K562 (cell line): Measurements from ENCODE around the gene SLC9A1. TPM values are rescaled to one million over a fixed set of nuclear protein-coding genes. Genes with fewer than 3 reads are reported as not detected.

Experiments
- ATAC-seq: fragments of 200-7000 bp; cut with Tn5 transposase; 3 replicates; pipeline ENCODE4 v1.9.1; 2020; ENCODE audit warnings: moderate library complexity
- BruUV-seq: library from RNA; stranded (reverse); fragments of 400-500 nt; replicated peaks from 2 replicates; lab custom pipeline; 2021; lab: Mats Ljungman, UMichigan
- CTCF ChIA-PET: fragments of 300-600 bp; formaldehyde crosslinking; extraction: SDS; loops from one replicate; lab custom pipeline; 2021; ENCODE audit warnings: low intra/inter-chr PET ratio; lab: Yijun Ruan, JAX
- POLR2A ChIA-PET: fragments of 300-600, 350-650 bp; sonication (Branson Sonifier 250); formaldehyde crosslinking; extraction: SDS; loops from one replicate; lab custom pipeline; 2021; ENCODE audit warnings: antibody characterized with exemption, inconsistent platforms; lab: Yijun Ruan, JAX
- DNase-seq, 4 experiments: peaks; one replicate each; pipeline versions ENCODE4 v3.0.0 to v3.0.0-alpha.2; 2011 to 2018; ENCODE audit warnings: low spot score in 3 of 4, mixed read lengths in 3 of 4; ENCODE audit errors: extremely low read depth in 1 of 4
- FAIRE-seq: peaks from 2 replicates; lab custom pipeline; 2011; peaks lifted over from hg19 to GRCh38; lab: Jason Lieb, UNC
- H2AFZ ChIP-seq: 2 replicates; pipeline ENCODE4 v1.6.0; 2011; ENCODE audit warnings: low read depth, low read length, control low read depth, inconsistent platforms
- H3K27ac ChIP-seq: fragments of 200-600 bp; 3 replicates; pipeline ENCODE4 v1.8.0; 2011; ENCODE audit warnings: low read depth, mild to moderate bottlenecking, control low read depth, inconsistent platforms, low read length, moderate library complexity, mixed read lengths; ENCODE audit errors: extremely low read depth
- H3K27me3 ChIP-seq, 2 experiments: fragments of 300-600 bp in 1 of 2; 2 replicates in 1 of 2; 3 replicates in 1 of 2; pipeline versions ENCODE4 v1.6.0 to v1.8.0; 2011; ENCODE audit warnings: inconsistent platforms in 2 of 2, low read length in 2 of 2, mild to moderate bottlenecking in 1 of 2, mixed read lengths in 1 of 2, moderate library complexity in 1 of 2; ENCODE audit not compliant: control insufficient read depth in 2 of 2, insufficient read depth in 2 of 2
- H3K36me3 ChIP-seq: fragments of 300-600 bp; 3 replicates; pipeline ENCODE4 v1.8.0; 2011; ENCODE audit warnings: mild to moderate bottlenecking, low read length, inconsistent platforms; ENCODE audit not compliant: control insufficient read depth, insufficient read depth
- H3K4me1 ChIP-seq, 2 experiments: fragments of 200-600 bp in 1 of 2; replicated peaks in 1 of 2; 2 replicates in 1 of 2; 3 replicates in 1 of 2; pipeline versions ENCODE4 v1.5.1 to v1.8.0; 2011; ENCODE audit warnings: inconsistent platforms in 2 of 2, low read length in 2 of 2, mild to moderate bottlenecking in 1 of 2, mixed read lengths in 1 of 2, moderate library complexity in 1 of 2; ENCODE audit not compliant: control insufficient read depth in 2 of 2, insufficient read depth in 2 of 2
- H3K4me2 ChIP-seq: 2 replicates; pipeline ENCODE4 v1.6.1; 2011; ENCODE audit warnings: low read length, control low read depth, inconsistent platforms, mixed read lengths; ENCODE audit not compliant: insufficient read depth
- H3K4me3 ChIP-seq: fragments of 200-600 bp; sonication (generic), shearing (Covaris generic); 2 replicates; pipeline ENCODE4 v1.5.1; 2016; ENCODE audit warnings: control low read depth, inconsistent platforms
- H3K79me2 ChIP-seq: fragments of 200-600 bp; 3 replicates; pipeline ENCODE4 v1.8.0; 2011; ENCODE audit warnings: low read length, inconsistent platforms; ENCODE audit not compliant: control insufficient read depth, insufficient read depth
- H3K9ac ChIP-seq, 2 experiments: 2 replicates each; pipeline versions ENCODE4 v1.6.0 to v1.6.1; 2011; ENCODE audit warnings: low read depth in 2 of 2, low read length in 2 of 2, control low read depth in 1 of 2, inconsistent platforms in 1 of 2, mild to moderate bottlenecking in 1 of 2, mixed read lengths in 1 of 2; ENCODE audit not compliant: insufficient read depth in 1 of 2
- H3K9me1 ChIP-seq: one replicate; pipeline ENCODE4 v1.6.0; 2011; ENCODE audit warnings: inconsistent platforms, mild to moderate bottlenecking, low read length, moderate library complexity; ENCODE audit not compliant: control insufficient read depth, insufficient read depth
- H3K9me3 ChIP-seq: replicated peaks from 2 replicates; pipeline ENCODE4 v1.5.1; 2011; ENCODE audit warnings: low read depth, low read length, inconsistent platforms; ENCODE audit not compliant: control insufficient read depth, insufficient read depth
- H4K20me1 ChIP-seq: replicated peaks from 2 replicates; pipeline ENCODE4 v1.6.1; 2011; ENCODE audit warnings: low read length, inconsistent platforms, mixed read lengths; ENCODE audit not compliant: control insufficient read depth, insufficient read depth
- BRD9 ChIP-seq: fragments of 450-650 bp; IDR thresholded peaks from 2 replicates; pipeline ENCODE4 v1.6.1; 2018; ENCODE audit warnings: low read depth; ENCODE audit not compliant: partially characterized antibody
- CEBPG ChIP-seq, 3 experiments: fragments of 200-800 bp in 1 of 3; sonication (Bioruptor generic) in 1 of 3; sonication (generic) in 1 of 3; formaldehyde crosslinking in 1 of 3; IDR thresholded peaks in 2 of 3; conservative IDR thresholded peaks in 1 of 3; 2 replicates each; pipeline versions ENCODE4 v1.6.1 to v1.8.0; 2016 to 2022; ENCODE audit warnings: missing compliant biosample characterization in 2 of 3, missing genetic modification characterization in 2 of 3, mild to moderate bottlenecking in 1 of 3, missing genetic modification reagents in 1 of 3
- FUS ChIP-seq: fragments of 200-400 bp; formaldehyde crosslinking; optimal IDR thresholded peaks from 2 replicates; pipeline ENCODE3; 2017; ENCODE audit warnings: low read depth, low read length
- HBP1 ChIP-seq: fragments of 450-650 bp; formaldehyde crosslinking; IDR thresholded peaks from 2 replicates; pipeline ENCODE4 v1.4.0; 2022; ENCODE audit warnings: missing genetic modification characterization
- KLF10 ChIP-seq: fragments of 250-450 bp; sonication (Bioruptor Pico); IDR thresholded peaks from 2 replicates; pipeline ENCODE4 v1.6.1; 2021; ENCODE audit warnings: matching md5 sums
- NCOA2 ChIP-seq, 2 experiments: fragments of 450-650 bp; IDR thresholded peaks; 2 replicates each; pipeline ENCODE4 v1.6.1; 2018; ENCODE audit warnings: mild to moderate bottlenecking in 2 of 2, moderate library complexity in 1 of 2; ENCODE audit not compliant: partially characterized antibody in 2 of 2
- SRF ChIP-seq, 2 experiments: fragments of 250-450, 450-650 bp in 1 of 2; sonication (Bioruptor Pico) in 1 of 2; sonication (generic) in 1 of 2; formaldehyde crosslinking; IDR thresholded peaks; 2 replicates each; pipeline versions ENCODE4 v1.5.0 to v1.5.1; 2020 to 2022; ENCODE audit warnings: mild to moderate bottlenecking in 1 of 2, missing genetic modification reagents in 1 of 2
- TAL1 ChIP-seq: fragments of 450-650 bp; IDR thresholded peaks from 2 replicates; pipeline ENCODE4 v1.6.1; 2016; ENCODE audit warnings: mild to moderate bottlenecking
- TCF7 ChIP-seq: sonication (generic); IDR thresholded peaks from 2 replicates; pipeline ENCODE4 v1.6.1; 2016; ENCODE audit warnings: antibody characterized with exemption, borderline replicate concordance
- WGBS: fragments of 100-300 bp; shearing (Covaris generic); methylation state at CpG from one replicate; pipeline ENCODE4 v1.1.6; 2016; ENCODE audit warnings: low coverage, mixed read lengths; ENCODE audit not compliant: insufficient coverage; ENCODE audit errors: missing lambda C conversion rate; 5-methylcytosine and 5-hydroxymethylcytosine counted together
- in situ Hi-C: fragments of 300-500 bp; cut with MboI; formaldehyde crosslinking; loops from 4 replicates; pipeline ENCODE4 v1.15.0; 2018; ENCODE audit warnings: inconsistent platforms, mixed read lengths
- intact Hi-C: fragments of 100-400 bp; cut with micrococcal nuclease; formaldehyde crosslinking; loops from 2 replicates; pipeline ENCODE4 v1.14.2; 2022
- polyA plus RNA-seq, 8 experiments: library from polyadenylated mRNA; depleted of rRNA in 4 of 8; stranded (reverse) in 5 of 8; unstranded in 3 of 8; fragments of >200 nt; fragmentation: Nextera tagmentation in 2 of 8; fragmentation: Illumina TruSeq in 1 of 8; extraction: Ambion mirVana in 2 of 8; extraction: Trizol in 1 of 8; gene quantifications; 2 replicates each; pipeline versions ENCODE4 v1.2.1 to v1.2.3, GENCODE V29; 2011 to 2014; ENCODE audit warnings: inconsistent platforms in 1 of 8, missing spikeins in 1 of 8
- total RNA-seq, 7 experiments: library from RNA; depleted of rRNA in 6 of 7; stranded (reverse); fragments of >200 nt in 6 of 7; fragmentation: Illumina TruSeq in 2 of 7; extraction: Trizol in 2 of 7; gene quantifications; 2 replicates each; pipeline versions ENCODE4 v1.2.1 to v1.2.3, GENCODE V29; 2011 to 2021; ENCODE audit warnings: low replicate concordance in 1 of 7
- TF ChIP-seq, protein P1 (sequence below): IDR thresholded peaks from 2 replicates; pipeline ENCODE4 v1.6.1; 2012; ENCODE audit warnings: low read depth, low read length, improper control_type of control experiment, borderline replicate concordance
- TF ChIP-seq, protein P2 (sequence below): fragments of 250-450 bp; sonication (Bioruptor Pico); IDR thresholded peaks from 2 replicates; pipeline ENCODE4 v1.8.0; 2021; ENCODE audit warnings: moderate library complexity, mild to moderate bottlenecking, inconsistent platforms

Gene SLC9A1
- total and polyA plus RNA-seq, 9 of the 15 experiments (the other 6 are each of a cell fraction or from before 2014, with no cell fraction given) = 0.59 to 14.4 (median 2.0) TPM

- peak overlapping the region in 1 of 2 experiments; percentile 70; a peak in 1 of 4 replicates for H3K9ac ChIP-seq
- H3K9me3 ChIP-seq = 0 out of 2 replicates have a peak, but pooled peaks cover 4% of the 10 kb centered on the region
- H3K4me1 ChIP-seq = peaks cover 23 to 27% of the 10 kb centered on the region in 2 experiments
- no peak overlapping the region for H2AFZ ChIP-seq
- BruUV-seq = no TSS peak
- H3K4me3 ChIP-seq = no peak overlapping the region
- POLR2A ChIA-PET = interaction anchor here (0.7 to 15.5 kb wide), 5 partner anchors 8 to 260 kb away, joined by 3 to 380 read pairs (median 5); partner anchors contain the start of gene SLC9A1
- H3K9me1 ChIP-seq = peaks cover 6% of the 10 kb centered on the region
- no peak overlapping the region for H3K4me2 ChIP-seq
- H3K27ac ChIP-seq = no peak overlapping the region
- TF ChIP-seq NCOA2 (IDR thresholded peaks at IDR 0.05; ENCODE audit: partially characterized antibody in 2 of 2) (no peak), CEBPG (CRISPR knock-in tag; IDR thresholded peaks at IDR 0.05) (no peak), CEBPG (tag; conservative IDR thresholded peaks at IDR 0.05 in 1 of 2, IDR thresholded peaks at IDR 0.05 in 1 of 2) (no peak), FUS (no peak), HBP1 (CRISPR knock-in tag) (no peak), TCF7 (no peak), BRD9 (no peak), KLF10 (CRISPR knock-in tag) (no peak), SRF (CRISPR knock-in tag; IDR thresholded peaks at IDR 0.05) (no peak), TAL1 (no peak)
- TF ChIP-seq, protein P1, sequence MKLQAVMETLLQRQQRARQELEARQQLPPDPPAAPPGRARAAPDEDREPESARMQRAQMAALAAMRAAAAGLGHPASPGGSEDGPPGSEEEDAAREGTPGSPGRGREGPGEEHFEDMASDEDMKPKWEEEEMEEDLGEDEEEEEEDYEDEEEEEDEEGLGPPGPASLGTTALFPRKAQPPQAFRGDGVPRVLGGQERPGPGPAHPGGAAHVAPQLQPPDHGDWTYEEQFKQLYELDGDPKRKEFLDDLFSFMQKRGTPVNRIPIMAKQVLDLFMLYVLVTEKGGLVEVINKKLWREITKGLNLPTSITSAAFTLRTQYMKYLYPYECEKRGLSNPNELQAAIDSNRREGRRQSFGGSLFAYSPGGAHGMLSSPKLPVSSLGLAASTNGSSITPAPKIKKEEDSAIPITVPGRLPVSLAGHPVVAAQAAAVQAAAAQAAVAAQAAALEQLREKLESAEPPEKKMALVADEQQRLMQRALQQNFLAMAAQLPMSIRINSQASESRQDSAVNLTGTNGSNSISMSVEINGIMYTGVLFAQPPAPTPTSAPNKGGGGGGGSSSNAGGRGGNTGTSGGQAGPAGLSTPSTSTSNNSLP = no peak
- TF ChIP-seq, protein P2, sequence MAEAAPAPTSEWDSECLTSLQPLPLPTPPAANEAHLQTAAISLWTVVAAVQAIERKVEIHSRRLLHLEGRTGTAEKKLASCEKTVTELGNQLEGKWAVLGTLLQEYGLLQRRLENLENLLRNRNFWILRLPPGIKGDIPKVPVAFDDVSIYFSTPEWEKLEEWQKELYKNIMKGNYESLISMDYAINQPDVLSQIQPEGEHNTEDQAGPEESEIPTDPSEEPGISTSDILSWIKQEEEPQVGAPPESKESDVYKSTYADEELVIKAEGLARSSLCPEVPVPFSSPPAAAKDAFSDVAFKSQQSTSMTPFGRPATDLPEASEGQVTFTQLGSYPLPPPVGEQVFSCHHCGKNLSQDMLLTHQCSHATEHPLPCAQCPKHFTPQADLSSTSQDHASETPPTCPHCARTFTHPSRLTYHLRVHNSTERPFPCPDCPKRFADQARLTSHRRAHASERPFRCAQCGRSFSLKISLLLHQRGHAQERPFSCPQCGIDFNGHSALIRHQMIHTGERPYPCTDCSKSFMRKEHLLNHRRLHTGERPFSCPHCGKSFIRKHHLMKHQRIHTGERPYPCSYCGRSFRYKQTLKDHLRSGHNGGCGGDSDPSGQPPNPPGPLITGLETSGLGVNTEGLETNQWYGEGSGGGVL (CRISPR knock-in tag) = no peak
- in situ Hi-C loops (no loop called here), intact Hi-C loops (no loop called here)
- CTCF ChIA-PET = no interaction called here
- no peaks in the 10 kb centered on the region for H3K27me3 ChIP-seq
- DNase-seq = no peak
- 78% methylated on average over 3 of the region's 3 CpGs for WGBS
- no peak for FAIRE-seq
- peaks cover 8% of the 10 kb centered on the region; the same call in 1 of the 3 replicates for H3K79me2 ChIP-seq
- H4K20me1 ChIP-seq = no peaks in the 10 kb centered on the region; the same call in 1 of the 2 replicates
- no peak for ATAC-seq
- peaks cover 4% of the 10 kb centered on the region; the same call in 1 of the 3 replicates for H3K36me3 ChIP-seq
Observed at GRCh38 chr1:27142464-27142863, 12.5 kb downstream of the SLC9A1 start.
